Brain pericyte (primary cell): ENCODE results near the gene MMP3.

ENCODE experiments used
- DNase-seq: peaks from one replicate; pipeline ENCODE4 v3.0.0-alpha.2; 2012; ENCODE audit warnings: low read depth, low spot score

MMP3 gene

GRCh38 chr11:102791271-102792036 lies 52.0 kb downstream of the MMP3 start:
- no peak for DNase-seq

GRCh38 chr11:102788334-102788995 lies 54.9 kb downstream of the MMP3 start:
- no peak for DNase-seq
